ENCODE data around the gene MLPH.

DNA sequence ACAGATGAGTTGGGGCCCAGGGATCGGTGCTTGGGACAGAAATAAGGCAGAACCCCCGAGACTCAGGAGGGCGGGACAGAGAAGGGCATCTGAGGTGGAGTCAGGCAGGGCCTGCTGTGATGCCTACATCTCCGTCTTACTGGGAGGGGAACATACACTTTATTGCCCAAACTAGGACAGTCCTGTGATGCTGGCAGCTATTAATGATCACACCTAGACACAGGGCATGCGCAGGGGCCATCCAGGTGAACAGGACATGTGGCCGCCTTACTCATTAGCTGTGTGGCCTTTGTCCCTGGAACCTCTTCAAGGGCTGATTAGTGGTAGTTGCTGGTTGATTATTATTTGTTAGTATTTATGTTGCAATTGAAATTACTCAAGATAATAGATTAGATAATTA lies 33.2 kb downstream of the MLPH start:
- TF ChIP-seq POLR2AphosphoS5 (IDR thresholded peaks at IDR 0.05) = no peak
- TF ChIP-seq, protein P1, sequence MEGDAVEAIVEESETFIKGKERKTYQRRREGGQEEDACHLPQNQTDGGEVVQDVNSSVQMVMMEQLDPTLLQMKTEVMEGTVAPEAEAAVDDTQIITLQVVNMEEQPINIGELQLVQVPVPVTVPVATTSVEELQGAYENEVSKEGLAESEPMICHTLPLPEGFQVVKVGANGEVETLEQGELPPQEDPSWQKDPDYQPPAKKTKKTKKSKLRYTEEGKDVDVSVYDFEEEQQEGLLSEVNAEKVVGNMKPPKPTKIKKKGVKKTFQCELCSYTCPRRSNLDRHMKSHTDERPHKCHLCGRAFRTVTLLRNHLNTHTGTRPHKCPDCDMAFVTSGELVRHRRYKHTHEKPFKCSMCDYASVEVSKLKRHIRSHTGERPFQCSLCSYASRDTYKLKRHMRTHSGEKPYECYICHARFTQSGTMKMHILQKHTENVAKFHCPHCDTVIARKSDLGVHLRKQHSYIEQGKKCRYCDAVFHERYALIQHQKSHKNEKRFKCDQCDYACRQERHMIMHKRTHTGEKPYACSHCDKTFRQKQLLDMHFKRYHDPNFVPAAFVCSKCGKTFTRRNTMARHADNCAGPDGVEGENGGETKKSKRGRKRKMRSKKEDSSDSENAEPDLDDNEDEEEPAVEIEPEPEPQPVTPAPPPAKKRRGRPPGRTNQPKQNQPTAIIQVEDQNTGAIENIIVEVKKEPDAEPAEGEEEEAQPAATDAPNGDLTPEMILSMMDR (IDR thresholded peaks at IDR 0.05) = no peak
- TF ChIP-seq POLR2A (IDR thresholded peaks at IDR 0.05) = no peak
- no peak for TF ChIP-seq EP300 (IDR thresholded peaks at IDR 0.05; ENCODE audit: low read depth)

All from transverse colon (tissue), 4 donors.